ENCODE results near the gene MEFV.

MEFV gene

DNA sequence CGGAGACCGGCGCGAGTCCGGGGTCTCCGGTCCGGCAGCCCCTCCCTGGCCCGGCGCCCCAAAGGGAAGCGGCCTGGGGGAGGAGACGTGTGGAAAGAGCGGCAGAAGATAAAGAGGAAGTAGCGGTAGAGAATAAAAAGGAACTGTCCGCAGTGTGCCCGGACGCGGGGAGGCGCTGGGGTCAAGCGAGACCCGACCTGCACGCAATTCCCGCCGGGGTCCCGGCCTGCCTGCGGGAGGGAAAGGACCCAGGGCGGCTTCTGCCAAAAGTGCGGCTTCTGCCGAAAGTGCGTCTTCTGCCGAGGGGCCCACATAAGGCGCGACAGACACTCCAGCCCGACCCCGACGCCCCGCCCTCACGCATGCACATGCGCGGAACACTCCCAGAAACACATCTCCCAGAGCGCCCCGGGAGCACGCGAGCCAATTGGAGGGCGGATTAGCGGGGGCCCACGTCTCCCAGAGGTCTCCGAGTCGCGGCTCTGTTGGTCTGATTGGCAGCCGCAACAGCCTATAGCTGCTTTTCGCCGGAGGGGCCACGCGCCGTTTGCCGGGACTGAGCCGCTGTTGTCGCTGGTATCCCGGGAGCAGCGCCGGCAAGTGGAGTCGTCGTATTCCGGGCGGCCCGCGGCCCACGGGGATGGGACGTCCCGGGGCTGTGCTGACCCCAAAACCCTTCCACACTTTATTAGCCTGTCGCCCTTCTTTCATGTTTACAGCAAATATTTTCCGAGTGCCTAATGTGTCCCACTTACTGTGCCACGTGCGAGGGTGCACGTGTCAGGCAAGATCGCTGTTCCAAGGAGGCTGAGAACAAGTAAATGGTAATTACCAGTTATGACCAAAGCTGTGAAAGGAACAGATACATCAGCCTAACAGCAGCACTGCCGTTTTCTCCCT lies 8.0 kb upstream of the MEFV start:
- TF ChIP-seq, protein P1, sequence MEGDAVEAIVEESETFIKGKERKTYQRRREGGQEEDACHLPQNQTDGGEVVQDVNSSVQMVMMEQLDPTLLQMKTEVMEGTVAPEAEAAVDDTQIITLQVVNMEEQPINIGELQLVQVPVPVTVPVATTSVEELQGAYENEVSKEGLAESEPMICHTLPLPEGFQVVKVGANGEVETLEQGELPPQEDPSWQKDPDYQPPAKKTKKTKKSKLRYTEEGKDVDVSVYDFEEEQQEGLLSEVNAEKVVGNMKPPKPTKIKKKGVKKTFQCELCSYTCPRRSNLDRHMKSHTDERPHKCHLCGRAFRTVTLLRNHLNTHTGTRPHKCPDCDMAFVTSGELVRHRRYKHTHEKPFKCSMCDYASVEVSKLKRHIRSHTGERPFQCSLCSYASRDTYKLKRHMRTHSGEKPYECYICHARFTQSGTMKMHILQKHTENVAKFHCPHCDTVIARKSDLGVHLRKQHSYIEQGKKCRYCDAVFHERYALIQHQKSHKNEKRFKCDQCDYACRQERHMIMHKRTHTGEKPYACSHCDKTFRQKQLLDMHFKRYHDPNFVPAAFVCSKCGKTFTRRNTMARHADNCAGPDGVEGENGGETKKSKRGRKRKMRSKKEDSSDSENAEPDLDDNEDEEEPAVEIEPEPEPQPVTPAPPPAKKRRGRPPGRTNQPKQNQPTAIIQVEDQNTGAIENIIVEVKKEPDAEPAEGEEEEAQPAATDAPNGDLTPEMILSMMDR (IDR thresholded peaks at IDR 0.05), result no peak
- Histone ChIP-seq H3K27ac (peak overlapping the region; percentile 94 to 95), H3K4me3 (peak overlapping the region; percentile 85)
- DNase-seq (ENCODE audit: low spot score), result peak; percentile 96

DNA sequence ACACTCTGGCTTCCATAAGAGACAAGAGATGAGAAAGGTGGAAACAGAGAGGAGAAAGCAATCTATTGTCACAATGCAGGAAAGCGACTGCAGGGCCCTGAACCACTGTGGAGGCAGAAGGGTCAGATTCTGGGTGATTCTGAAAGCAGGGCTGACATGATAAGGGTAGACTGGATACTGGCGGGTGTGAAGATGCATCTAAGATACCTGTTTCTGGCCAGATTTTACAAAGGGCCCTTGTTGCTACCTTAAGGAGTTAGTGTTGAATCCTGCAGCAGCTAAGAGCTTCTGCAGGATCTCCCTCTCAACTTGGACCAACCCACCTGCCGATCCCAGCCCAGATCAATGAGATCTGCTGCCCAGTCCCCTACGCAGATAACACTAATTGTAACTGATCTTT lies 6.1 kb upstream of the MEFV start:
- no peak for DNase-seq (ENCODE audit: low spot score)
- TF ChIP-seq, protein P1 (IDR thresholded peaks at IDR 0.05), result no peak
- H3K27ac ChIP-seq, result no peak overlapping the region
- no peak overlapping the region for H3K4me3 ChIP-seq

DNA sequence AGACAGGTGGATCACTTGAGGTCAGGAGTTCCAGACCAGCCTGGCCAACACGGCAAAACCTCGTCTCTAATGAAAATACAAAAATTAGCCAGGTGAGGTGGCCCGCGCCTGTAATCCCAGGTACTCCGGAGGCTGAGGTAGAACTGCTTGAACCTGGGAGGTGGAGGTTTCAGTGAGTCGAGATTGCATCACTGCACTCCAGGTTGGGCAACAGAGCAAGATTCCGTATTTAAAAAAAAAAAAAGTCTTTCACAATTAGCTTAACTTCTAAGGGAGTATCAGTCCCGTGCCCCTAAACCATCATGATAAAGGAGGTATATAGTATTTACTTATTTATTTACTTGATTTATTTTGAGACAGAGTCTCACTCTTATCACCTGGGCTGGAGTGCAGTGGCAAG lies 3.4 kb upstream of the MEFV start:
- TF ChIP-seq, protein P1 (IDR thresholded peaks at IDR 0.05), result no peak
- Histone ChIP-seq H3K27ac (no peak overlapping the region), H3K4me3 (no peak overlapping the region)
- no peak for DNase-seq (ENCODE audit: low spot score)

DNA sequence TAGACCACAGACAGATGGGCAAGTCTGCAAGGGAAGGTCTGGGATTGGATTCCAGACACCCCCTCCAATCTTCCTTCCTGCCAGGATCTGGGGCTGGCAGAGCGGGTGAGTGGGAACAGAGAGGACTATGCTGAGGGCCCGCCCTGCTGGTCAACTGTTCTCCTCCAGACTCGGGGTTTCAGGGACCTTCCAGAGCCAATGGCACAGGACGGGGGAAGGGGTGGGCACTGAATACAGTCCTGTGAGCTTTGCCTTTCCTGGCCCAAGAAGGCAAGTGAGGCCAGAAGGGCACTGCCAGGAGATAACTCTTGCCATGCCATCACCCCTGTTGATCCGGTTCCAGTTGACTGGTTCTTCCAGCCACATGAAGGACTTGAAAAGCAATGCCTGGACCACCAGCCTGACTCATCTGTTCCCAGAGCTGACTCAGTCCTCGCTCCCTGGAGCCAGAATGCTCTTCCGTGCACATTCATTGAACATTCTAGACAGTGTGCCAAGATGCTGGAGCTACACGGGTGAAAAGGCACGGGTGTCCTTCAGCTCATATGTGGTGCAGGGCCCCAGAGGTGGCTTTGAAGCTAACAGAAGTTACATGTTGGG lies 533 bp upstream of the MEFV start:
- TF ChIP-seq, protein P1 (IDR thresholded peaks at IDR 0.05), result no peak
- peak overlapping the region in 1 of 2 donors; percentile 51 for H3K27ac ChIP-seq
- H3K4me3 ChIP-seq, result peak overlapping the region; percentile 45
- no peak for DNase-seq (ENCODE audit: low spot score)

DNA sequence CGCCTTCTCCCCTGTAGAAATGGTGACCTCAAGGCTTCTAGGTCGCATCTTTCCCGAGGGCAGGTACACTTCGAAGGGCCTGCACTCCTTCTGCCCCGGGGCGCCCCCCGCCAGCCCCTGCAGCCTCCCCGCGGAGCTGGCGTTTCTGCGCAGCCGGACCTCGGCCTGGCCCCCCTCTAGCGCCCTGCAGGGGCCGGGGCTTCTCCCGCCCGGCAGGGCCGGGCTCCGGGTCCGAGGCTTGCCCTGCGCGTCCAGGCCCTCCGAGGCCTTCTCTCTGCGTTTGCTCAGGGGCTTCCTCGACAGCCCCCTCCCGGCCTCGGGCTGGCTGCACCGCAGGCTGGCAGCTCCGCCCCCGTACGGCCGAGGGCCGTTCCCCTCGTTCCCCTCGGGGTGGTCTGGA lies 2.1 kb downstream of the MEFV start:
- DNase-seq (ENCODE audit: low spot score), result no peak
- Histone ChIP-seq H3K27ac (no peak overlapping the region), H3K4me3 (no peak overlapping the region)
- TF ChIP-seq, protein P1 (IDR thresholded peaks at IDR 0.05), result no peak

DNA sequence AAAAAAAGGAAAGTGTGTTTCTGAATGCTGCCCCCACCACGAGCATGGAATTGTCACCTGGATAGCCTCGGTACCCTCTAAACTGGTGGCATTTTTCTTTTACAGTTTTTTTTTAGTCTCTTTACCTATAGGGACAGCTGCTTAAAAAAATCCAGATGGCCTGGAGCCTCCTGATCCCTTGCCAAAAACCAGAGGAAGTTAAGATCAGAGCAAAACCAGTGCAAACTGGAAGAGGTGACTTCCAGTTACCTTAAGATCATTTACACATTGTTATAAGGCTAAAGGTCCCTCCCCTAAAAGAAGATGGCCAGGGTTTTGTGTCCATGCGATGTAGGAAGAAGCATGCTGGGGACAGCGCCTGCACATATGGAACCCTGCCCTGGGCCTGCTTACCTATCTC lies 3.5 kb downstream of the MEFV start:
- Histone ChIP-seq H3K4me3 (no peak overlapping the region), H3K27ac (no peak overlapping the region)
- no peak for DNase-seq (ENCODE audit: low spot score)
- TF ChIP-seq, protein P1 (IDR thresholded peaks at IDR 0.05), result no peak

DNA sequence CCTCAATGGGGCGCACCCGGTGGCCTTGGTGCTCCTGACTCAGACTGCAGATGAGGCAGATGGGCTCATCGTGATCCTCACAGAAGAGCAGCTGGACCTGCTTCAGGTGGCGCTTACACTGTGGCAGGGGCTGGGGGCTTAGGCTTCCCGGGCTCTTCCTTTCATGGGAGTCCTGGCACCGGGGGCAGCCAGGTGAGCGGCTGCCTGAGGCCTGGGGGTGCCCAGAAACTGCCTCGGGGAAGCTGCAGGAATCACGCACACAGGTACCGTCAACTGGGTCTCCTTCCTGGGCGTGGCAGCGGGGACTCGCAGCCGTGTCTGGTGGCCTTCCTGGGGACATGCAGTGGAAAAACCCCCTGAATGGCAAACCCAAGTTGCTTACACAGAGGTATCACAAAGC lies 7.0 kb downstream of the MEFV start:
- DNase-seq (ENCODE audit: low spot score), result no peak
- Histone ChIP-seq H3K4me3 (no peak overlapping the region), H3K27ac (no peak overlapping the region)
- TF ChIP-seq, protein P1 (IDR thresholded peaks at IDR 0.05), result no peak

Measured in coronary artery (tissue), 2 donors.